Measurements from ENCODE around the gene ERP27.

ERP27 gene

GRCh38 chr12:14959463-14959862, 21.1 kb upstream of the ERP27 start:
- H3K4me1 ChIP-seq (ENCODE audit: control insufficient read depth, low read depth, low read length), result peaks cover 4% of the 10 kb centered on the region
- no peaks in the 10 kb centered on the region for H3K36me3 ChIP-seq (ENCODE audit: control insufficient read depth, low read depth, low read length)
- H3K9ac ChIP-seq (ENCODE audit: low read length), result no peak overlapping the region
- H3K27ac ChIP-seq (ENCODE audit: low read length), result no peak overlapping the region
- no peaks in the 10 kb centered on the region for H3K27me3 ChIP-seq (ENCODE audit: control insufficient read depth, insufficient read depth, low read length)
- no peak overlapping the region for H3K4me3 ChIP-seq (ENCODE audit: low read length)
- H3K9me3 ChIP-seq (ENCODE audit: control insufficient read depth, low read depth, low read length), result no peaks in the 10 kb centered on the region

GRCh38 chr12:14959126-14959440, 20.7 kb upstream of the ERP27 start:
- no peaks in the 10 kb centered on the region for H3K9me3 ChIP-seq (ENCODE audit: control insufficient read depth, low read depth, low read length)
- H3K4me1 ChIP-seq (ENCODE audit: control insufficient read depth, low read depth, low read length), result peaks cover 4% of the 10 kb centered on the region
- H3K4me3 ChIP-seq (ENCODE audit: low read length), result no peak overlapping the region
- no peak overlapping the region for H3K27ac ChIP-seq (ENCODE audit: low read length)
- H3K27me3 ChIP-seq (ENCODE audit: control insufficient read depth, insufficient read depth, low read length), result no peaks in the 10 kb centered on the region
- H3K36me3 ChIP-seq (ENCODE audit: control insufficient read depth, low read depth, low read length), result no peaks in the 10 kb centered on the region
- no peak overlapping the region for H3K9ac ChIP-seq (ENCODE audit: low read length)

- Histone ChIP-seq H3K36me3 (ENCODE audit: control insufficient read depth, low read depth, low read length) (no peaks in the 10 kb centered on the region), H3K9ac (ENCODE audit: low read length) (no peak overlapping the region), H3K27me3 (ENCODE audit: control insufficient read depth, insufficient read depth, low read length) (no peaks in the 10 kb centered on the region), H3K27ac (ENCODE audit: low read length) (no peak overlapping the region), H3K4me3 (ENCODE audit: low read length) (no peak overlapping the region), H3K4me1 (ENCODE audit: control insufficient read depth, low read depth, low read length) (peaks cover 4% of the 10 kb centered on the region), H3K9me3 (ENCODE audit: control insufficient read depth, low read depth, low read length) (no peaks in the 10 kb centered on the region)
These were observed 20.2 kb upstream of the ERP27 start for GRCh38 chr12:14958361-14959125.

GRCh38 chr12:14957551-14958168, 19.3 kb upstream of the ERP27 start:
- Histone ChIP-seq H3K4me1 (ENCODE audit: control insufficient read depth, low read depth, low read length) (peaks cover 4% of the 10 kb centered on the region), H3K36me3 (ENCODE audit: control insufficient read depth, low read depth, low read length) (no peaks in the 10 kb centered on the region), H3K27me3 (ENCODE audit: control insufficient read depth, insufficient read depth, low read length) (no peaks in the 10 kb centered on the region), H3K27ac (ENCODE audit: low read length) (no peak overlapping the region), H3K9ac (ENCODE audit: low read length) (no peak overlapping the region), H3K4me3 (ENCODE audit: low read length) (no peak overlapping the region), H3K9me3 (ENCODE audit: control insufficient read depth, low read depth, low read length) (no peaks in the 10 kb centered on the region)

GRCh38 chr12:14956905-14957304, 18.6 kb upstream of the ERP27 start:
- no peak overlapping the region for H3K9ac ChIP-seq (ENCODE audit: low read length)
- no peaks in the 10 kb centered on the region for H3K36me3 ChIP-seq (ENCODE audit: control insufficient read depth, low read depth, low read length)
- H3K4me1 ChIP-seq (ENCODE audit: control insufficient read depth, low read depth, low read length), result peaks cover 4% of the 10 kb centered on the region
- no peaks in the 10 kb centered on the region for H3K27me3 ChIP-seq (ENCODE audit: control insufficient read depth, insufficient read depth, low read length)
- no peak overlapping the region for H3K4me3 ChIP-seq (ENCODE audit: low read length)
- no peak overlapping the region for H3K27ac ChIP-seq (ENCODE audit: low read length)
- no peaks in the 10 kb centered on the region for H3K9me3 ChIP-seq (ENCODE audit: control insufficient read depth, low read depth, low read length)

GRCh38 chr12:14956024-14956891, 17.9 kb upstream of the ERP27 start:
- no peaks in the 10 kb centered on the region for H3K36me3 ChIP-seq (ENCODE audit: control insufficient read depth, low read depth, low read length)
- no peak overlapping the region for H3K9ac ChIP-seq (ENCODE audit: low read length)
- H3K4me3 ChIP-seq (ENCODE audit: low read length), result no peak overlapping the region
- no peaks in the 10 kb centered on the region for H3K9me3 ChIP-seq (ENCODE audit: control insufficient read depth, low read depth, low read length)
- no peaks in the 10 kb centered on the region for H3K27me3 ChIP-seq (ENCODE audit: control insufficient read depth, insufficient read depth, low read length)
- H3K27ac ChIP-seq (ENCODE audit: low read length), result no peak overlapping the region
- peaks cover 4% of the 10 kb centered on the region for H3K4me1 ChIP-seq (ENCODE audit: control insufficient read depth, low read depth, low read length)

GRCh38 chr12:14954269-14954668, 15.9 kb upstream of the ERP27 start:
- H3K9me3 ChIP-seq (ENCODE audit: control insufficient read depth, low read depth, low read length), result no peaks in the 10 kb centered on the region
- peaks cover 4% of the 10 kb centered on the region for H3K4me1 ChIP-seq (ENCODE audit: control insufficient read depth, low read depth, low read length)
- no peaks in the 10 kb centered on the region for H3K36me3 ChIP-seq (ENCODE audit: control insufficient read depth, low read depth, low read length)
- no peak overlapping the region for H3K9ac ChIP-seq (ENCODE audit: low read length)
- no peak overlapping the region for H3K27ac ChIP-seq (ENCODE audit: low read length)
- H3K4me3 ChIP-seq (ENCODE audit: low read length), result no peak overlapping the region
- no peaks in the 10 kb centered on the region for H3K27me3 ChIP-seq (ENCODE audit: control insufficient read depth, insufficient read depth, low read length)

- no peaks in the 10 kb centered on the region for H3K9me3 ChIP-seq (ENCODE audit: control insufficient read depth, low read depth, low read length)
- H3K27me3 ChIP-seq (ENCODE audit: control insufficient read depth, insufficient read depth, low read length), result no peaks in the 10 kb centered on the region
- no peak overlapping the region for H3K27ac ChIP-seq (ENCODE audit: low read length)
- H3K4me1 ChIP-seq (ENCODE audit: control insufficient read depth, low read depth, low read length), result peaks cover 6% of the 10 kb centered on the region
- no peak overlapping the region for H3K4me3 ChIP-seq (ENCODE audit: low read length)
- no peak overlapping the region for H3K9ac ChIP-seq (ENCODE audit: low read length)
- H3K36me3 ChIP-seq (ENCODE audit: control insufficient read depth, low read depth, low read length), result no peaks in the 10 kb centered on the region
These were observed 15.4 kb upstream of the ERP27 start for GRCh38 chr12:14953752-14954151.

GRCh38 chr12:14952299-14952921, 14.1 kb upstream of the ERP27 start:
- Histone ChIP-seq H3K9me3 (ENCODE audit: control insufficient read depth, low read depth, low read length) (no peaks in the 10 kb centered on the region), H3K27ac (ENCODE audit: low read length) (no peak overlapping the region), H3K27me3 (ENCODE audit: control insufficient read depth, insufficient read depth, low read length) (no peaks in the 10 kb centered on the region), H3K36me3 (ENCODE audit: control insufficient read depth, low read depth, low read length) (no peaks in the 10 kb centered on the region), H3K9ac (ENCODE audit: low read length) (no peak overlapping the region), H3K4me3 (ENCODE audit: low read length) (no peak overlapping the region), H3K4me1 (ENCODE audit: control insufficient read depth, low read depth, low read length) (peaks cover 11% of the 10 kb centered on the region)

- Histone ChIP-seq H3K4me1 (ENCODE audit: control insufficient read depth, low read depth, low read length) (peaks cover 11% of the 10 kb centered on the region), H3K9ac (ENCODE audit: low read length) (no peak overlapping the region), H3K4me3 (ENCODE audit: low read length) (no peak overlapping the region), H3K9me3 (ENCODE audit: control insufficient read depth, low read depth, low read length) (no peaks in the 10 kb centered on the region), H3K27me3 (ENCODE audit: control insufficient read depth, insufficient read depth, low read length) (no peaks in the 10 kb centered on the region), H3K27ac (ENCODE audit: low read length) (no peak overlapping the region), H3K36me3 (ENCODE audit: control insufficient read depth, low read depth, low read length) (no peaks in the 10 kb centered on the region)
These were observed 13.5 kb upstream of the ERP27 start for GRCh38 chr12:14951851-14952250.

GRCh38 chr12:14950982-14951746, 12.8 kb upstream of the ERP27 start:
- H3K9ac ChIP-seq (ENCODE audit: low read length), result no peak overlapping the region
- H3K36me3 ChIP-seq (ENCODE audit: control insufficient read depth, low read depth, low read length), result no peaks in the 10 kb centered on the region
- H3K4me1 ChIP-seq (ENCODE audit: control insufficient read depth, low read depth, low read length), result peaks cover 7% of the 10 kb centered on the region
- H3K9me3 ChIP-seq (ENCODE audit: control insufficient read depth, low read depth, low read length), result no peaks in the 10 kb centered on the region
- H3K4me3 ChIP-seq (ENCODE audit: low read length), result no peak overlapping the region
- H3K27ac ChIP-seq (ENCODE audit: low read length), result no peak overlapping the region
- no peaks in the 10 kb centered on the region for H3K27me3 ChIP-seq (ENCODE audit: control insufficient read depth, insufficient read depth, low read length)

Measured in iPS-18a (cell line).